SK-N-MC (cell line): ENCODE results near the gene AKT3.

ENCODE experiments used
- EZH2 ChIP-seq: fragments of 200-600 bp; sonication (generic); IDR thresholded peaks from one replicate; pipeline ENCODE4 v1.6.1; 2017; ENCODE audit warnings: antibody characterized with exemption
- FOXP2 ChIP-seq: optimal IDR thresholded peaks from 2 replicates; pipeline ENCODE3; 2011; ENCODE audit warnings: mild to moderate bottlenecking, moderate library complexity; ENCODE audit not compliant: insufficient read depth; ENCODE audit errors: extremely low read length, control extremely low read depth
- POLR2AphosphoS5 ChIP-seq: IDR thresholded peaks from 2 replicates; pipeline ENCODE4 v1.6.1; 2012; ENCODE audit warnings: mild to moderate bottlenecking, low read depth, low read length, borderline replicate concordance

GRCh38 chr1:243454328-243454997 lies 395.6 kb downstream of the AKT3 start:
- TF ChIP-seq EZH2 (no peak), FOXP2 (no peak), POLR2AphosphoS5 (no peak)
